ENCODE results near the gene PPIL3. TPM values are rescaled to one million over a fixed set of nuclear protein-coding genes. Genes with fewer than 3 reads are reported as not detected.

The PPIL3 gene
- total RNA-seq, 2 experiments from 2014 or later, result 97.9 to 99.4 TPM

DNA sequence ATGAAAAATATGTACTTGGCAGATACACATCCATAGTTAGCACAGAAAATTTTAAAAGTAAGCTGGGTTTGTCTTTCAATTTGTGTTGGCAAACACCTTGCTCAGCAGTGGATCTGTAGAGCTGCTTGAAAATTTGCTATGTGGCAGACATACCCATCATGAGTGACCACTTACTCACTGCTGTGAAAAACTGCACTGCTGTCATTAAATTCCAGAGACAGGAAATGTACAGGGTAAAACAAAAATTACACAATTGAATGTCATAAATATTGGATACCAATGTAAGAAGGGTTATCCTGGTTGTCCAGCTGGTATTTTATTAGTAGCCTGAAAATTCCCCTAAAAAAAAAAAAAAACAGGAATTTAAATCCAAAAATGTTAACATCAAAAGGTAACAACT lies 24.8 kb upstream of the PPIL3 start:
- intact Hi-C loops (cut with micrococcal nuclease), result no loop called here
- no peak for DNase-seq
- Mint-ChIP-seq H3K4me1 (ENCODE audit: low read depth) (no peaks in the 10 kb centered on the region), H3K27ac (peak overlapping the region; percentile 47), H3K9me3 (no peaks in the 10 kb centered on the region), H3K27me3 (no peaks in the 10 kb centered on the region), H3K36me3 (ENCODE audit: low read depth) (peaks cover 29% of the 10 kb centered on the region), H3K4me3 (no peak overlapping the region)
- ChIA-PET CTCF (no interaction called here), POLR2A (interaction anchor here (0.6 to 1.2 kb wide), 2 partner anchors 11 to 210 kb away, joined by 3 read pairs; no protein-coding TSS in a partner anchor)
- TF ChIP-seq, protein P1, sequence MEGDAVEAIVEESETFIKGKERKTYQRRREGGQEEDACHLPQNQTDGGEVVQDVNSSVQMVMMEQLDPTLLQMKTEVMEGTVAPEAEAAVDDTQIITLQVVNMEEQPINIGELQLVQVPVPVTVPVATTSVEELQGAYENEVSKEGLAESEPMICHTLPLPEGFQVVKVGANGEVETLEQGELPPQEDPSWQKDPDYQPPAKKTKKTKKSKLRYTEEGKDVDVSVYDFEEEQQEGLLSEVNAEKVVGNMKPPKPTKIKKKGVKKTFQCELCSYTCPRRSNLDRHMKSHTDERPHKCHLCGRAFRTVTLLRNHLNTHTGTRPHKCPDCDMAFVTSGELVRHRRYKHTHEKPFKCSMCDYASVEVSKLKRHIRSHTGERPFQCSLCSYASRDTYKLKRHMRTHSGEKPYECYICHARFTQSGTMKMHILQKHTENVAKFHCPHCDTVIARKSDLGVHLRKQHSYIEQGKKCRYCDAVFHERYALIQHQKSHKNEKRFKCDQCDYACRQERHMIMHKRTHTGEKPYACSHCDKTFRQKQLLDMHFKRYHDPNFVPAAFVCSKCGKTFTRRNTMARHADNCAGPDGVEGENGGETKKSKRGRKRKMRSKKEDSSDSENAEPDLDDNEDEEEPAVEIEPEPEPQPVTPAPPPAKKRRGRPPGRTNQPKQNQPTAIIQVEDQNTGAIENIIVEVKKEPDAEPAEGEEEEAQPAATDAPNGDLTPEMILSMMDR (IDR thresholded peaks at IDR 0.05), result no peak
- ATAC-seq, result no peak

DNA sequence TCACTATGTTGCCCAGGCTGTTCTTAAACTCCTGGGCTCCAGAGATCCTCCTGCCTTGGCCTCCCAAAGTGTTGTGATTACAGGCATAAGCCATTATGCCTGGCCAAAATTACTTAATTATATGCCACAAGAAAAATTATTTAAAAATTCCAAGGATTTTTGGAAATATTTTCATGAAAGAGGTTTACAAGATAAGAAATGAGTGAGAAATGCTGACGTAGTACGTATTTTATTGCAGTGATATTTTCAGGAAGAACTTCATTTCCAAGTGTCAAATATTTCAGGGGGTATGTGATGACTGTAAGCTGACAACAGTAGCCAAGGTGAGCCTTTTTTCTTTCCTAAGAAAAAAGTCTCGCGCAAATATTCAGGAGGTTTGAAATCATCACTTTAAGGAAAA lies 21.1 kb upstream of the PPIL3 start:
- ChIA-PET CTCF (no interaction called here), POLR2A (no interaction called here)
- DNase-seq, result no peak
- intact Hi-C loops (cut with micrococcal nuclease), result no loop called here
- Mint-ChIP-seq H3K9me3 (no peaks in the 10 kb centered on the region), H3K4me3 (no peak overlapping the region), H3K27ac (no peak overlapping the region), H3K27me3 (no peaks in the 10 kb centered on the region), H3K36me3 (ENCODE audit: low read depth) (peaks cover 26% of the 10 kb centered on the region), H3K4me1 (ENCODE audit: low read depth) (no peaks in the 10 kb centered on the region)
- no peak for ATAC-seq
- TF ChIP-seq, protein P1 (IDR thresholded peaks at IDR 0.05), result no peak

DNA sequence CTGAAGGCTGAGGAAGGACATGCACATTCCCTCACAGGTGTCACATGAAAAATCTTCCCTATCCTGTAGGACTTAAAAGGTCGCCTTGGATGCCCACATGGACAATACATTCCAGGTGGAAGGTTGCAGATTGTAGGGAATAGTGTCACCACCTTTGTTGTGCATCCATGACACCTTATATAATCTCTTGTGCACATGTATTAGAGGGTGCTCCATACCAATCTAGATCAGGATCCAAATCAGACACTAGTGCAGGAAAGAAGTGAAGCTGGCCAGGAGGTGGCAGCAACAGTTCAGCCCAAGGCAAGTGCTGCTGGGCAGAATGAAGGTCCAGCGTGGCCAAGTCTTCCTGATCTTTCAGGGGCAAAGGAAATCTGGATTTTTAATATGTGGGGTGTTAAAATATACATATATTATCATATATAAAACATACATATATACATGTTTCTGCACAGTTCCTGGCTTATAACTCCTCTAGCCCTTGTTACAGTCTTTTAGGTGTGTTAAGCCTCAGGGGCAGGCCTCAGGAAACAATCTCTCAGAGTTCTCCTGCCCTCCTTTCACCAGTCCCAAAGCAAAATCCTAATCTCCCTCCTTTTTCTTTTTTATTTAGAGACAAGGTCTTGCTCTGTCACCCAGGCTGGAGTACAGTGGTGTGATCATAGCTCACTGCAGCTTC lies 16.9 kb upstream of the PPIL3 start:
- ChIA-PET POLR2A (interaction anchor here (0.7 to 1.6 kb wide), 4 partner anchors 15 to 272 kb away, joined by 3 read pairs; no protein-coding TSS in a partner anchor), CTCF (interaction anchor here (0.6 to 7.2 kb wide), 30 partner anchors 13 to 380 kb away, joined by 3 to 70 read pairs (median 4); partner anchors contain the start of genes CASP10, CLK1, HYCC2 and NIF3L1)
- no peaks in the 10 kb centered on the region for H3K27me3 Mint-ChIP-seq
- TF ChIP-seq, protein P1 (IDR thresholded peaks at IDR 0.05), result peak; percentile 65
- no peaks in the 10 kb centered on the region for H3K9me3 Mint-ChIP-seq
- H3K4me1 Mint-ChIP-seq (ENCODE audit: low read depth), result peaks cover 9% of the 10 kb centered on the region
- peaks cover 25% of the 10 kb centered on the region for H3K36me3 Mint-ChIP-seq (ENCODE audit: low read depth)
- DNase-seq (peak; percentile 78), ATAC-seq (peak; percentile 45)
- intact Hi-C loops (cut with micrococcal nuclease), result no loop called here
- peak overlapping the region; percentile 49 for H3K27ac Mint-ChIP-seq
- no peak overlapping the region for H3K4me3 Mint-ChIP-seq

DNA sequence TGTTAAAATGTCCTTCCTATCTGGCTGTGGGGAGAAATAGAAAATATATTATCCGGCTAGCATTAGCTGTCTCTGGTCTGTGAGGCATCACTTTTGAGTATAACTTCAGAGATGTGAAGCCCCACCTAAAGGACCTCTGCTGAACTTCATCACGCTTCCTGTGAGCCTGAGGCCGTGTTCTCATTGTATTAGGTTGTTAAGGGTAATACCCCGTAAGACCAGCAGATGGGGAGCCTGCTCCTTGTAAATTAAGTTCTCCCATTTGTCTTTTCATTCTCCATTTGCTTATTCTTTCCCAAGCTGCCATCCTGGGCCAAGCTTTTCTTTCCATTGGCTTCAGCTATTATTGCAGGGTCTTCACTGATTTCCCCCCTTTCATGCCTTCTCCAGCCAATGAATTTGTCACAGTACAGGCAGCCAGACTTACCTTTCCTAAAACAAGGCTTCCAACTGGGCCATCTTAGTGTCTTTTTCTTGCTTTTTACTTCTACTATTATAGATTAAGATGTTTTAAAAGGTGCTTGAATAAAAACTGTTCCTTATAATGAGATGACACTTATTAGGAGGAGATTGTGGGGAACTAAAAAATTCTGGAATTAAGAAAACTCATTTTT lies 12.7 kb upstream of the PPIL3 start:
- Mint-ChIP-seq H3K36me3 (ENCODE audit: low read depth) (peaks cover 38% of the 10 kb centered on the region), H3K27me3 (no peaks in the 10 kb centered on the region), H3K9me3 (no peaks in the 10 kb centered on the region), H3K4me3 (no peak overlapping the region), H3K4me1 (ENCODE audit: low read depth) (peaks cover 19% of the 10 kb centered on the region), H3K27ac (peak overlapping the region; percentile 72)
- ChIA-PET POLR2A (interaction anchor here (0.6 to 1.6 kb wide), 4 partner anchors 12 to 246 kb away, joined by 3 to 4 read pairs (median 3); partner anchors contain the start of gene NIF3L1), CTCF (interaction anchor here (0.6 to 7.2 kb wide), 39 partner anchors 10 to 410 kb away, joined by 3 to 70 read pairs (median 3); partner anchors contain the start of genes CASP10, HYCC2, NIF3L1 and ORC2)
- TF ChIP-seq, protein P1 (IDR thresholded peaks at IDR 0.05), result peak; percentile 95
- intact Hi-C loops (cut with micrococcal nuclease), result loop anchor here (1.0 to 5.0 kb wide), 3 partner anchors 166 to 331 kb away; no protein-coding TSS in a partner anchor
- ATAC-seq (peak; percentile 100), DNase-seq (peak; percentile 90)

Data from activated CD8-positive, alpha-beta T cell treated with anti-CD3 and anti-CD28 coated beads for 36 hours (primary cell).